GM18502 (cell line): ENCODE data around the gene RAD51B.

Experiments
- ATAC-seq: cut with Tn5 transposase; IDR thresholded peaks from one replicate; pipeline ENCODE4 v1.9.1; 2021; ENCODE audit warnings: mild to moderate bottlenecking; ENCODE audit not compliant: unreplicated experiment, poor library complexity

The RAD51B gene

GRCh38 chr14:68563251-68564131 is 743.9 kb downstream of the RAD51B start:
- ATAC-seq = no peak

GRCh38 chr14:68564191-68564825 is 744.7 kb downstream of the RAD51B start:
- ATAC-seq = no peak

- no peak for ATAC-seq
Measured at GRCh38 chr14:68564826-68565759, 745.5 kb downstream of the RAD51B start.

GRCh38 chr14:68566075-68566474 is 746.5 kb downstream of the RAD51B start:
- no peak for ATAC-seq

GRCh38 chr14:68568907-68569897 is 749.6 kb downstream of the RAD51B start:
- no peak for ATAC-seq

GRCh38 chr14:68569970-68570409 is 750.4 kb downstream of the RAD51B start:
- ATAC-seq = no peak

- no peak for ATAC-seq
Measured at GRCh38 chr14:68571114-68571591, 751.6 kb downstream of the RAD51B start.

- ATAC-seq = no peak
Measured at GRCh38 chr14:68571928-68572525, 752.4 kb downstream of the RAD51B start.

- ATAC-seq = no peak
Measured at GRCh38 chr14:68573126-68573525, 753.5 kb downstream of the RAD51B start.

GRCh38 chr14:68573722-68574121 is 754.1 kb downstream of the RAD51B start:
- ATAC-seq = no peak

GRCh38 chr14:68574461-68574860 is 754.9 kb downstream of the RAD51B start:
- ATAC-seq = no peak

GRCh38 chr14:68574906-68575305 is 755.3 kb downstream of the RAD51B start:
- no peak for ATAC-seq

- ATAC-seq = no peak
Measured at GRCh38 chr14:68575426-68575825, 755.8 kb downstream of the RAD51B start.

GRCh38 chr14:68576031-68576430 is 756.5 kb downstream of the RAD51B start:
- no peak for ATAC-seq

- ATAC-seq = no peak
Measured at GRCh38 chr14:68576496-68577244, 757.1 kb downstream of the RAD51B start.

- ATAC-seq = no peak
Measured at GRCh38 chr14:68577802-68578541, 758.4 kb downstream of the RAD51B start.

- ATAC-seq = no peak
Measured at GRCh38 chr14:68578597-68578996, 759.0 kb downstream of the RAD51B start.
